ENCODE data around the gene TADA2A. TPM values are rescaled to one million over a fixed set of nuclear protein-coding genes. Genes with fewer than 3 reads are reported as not detected.

Gene TADA2A
- total RNA-seq, 1 experiment from 2014 or later, result 11.4 TPM

- no peaks in the 10 kb centered on the region for H3K4me1 ChIP-seq (ENCODE audit: control insufficient read depth, insufficient read depth, low read length)
- H3K36me3 ChIP-seq (ENCODE audit: control insufficient read depth, insufficient read depth, low read length), result peaks cover 2% of the 10 kb centered on the region; the same call in 1 of the 2 replicates
- no peak overlapping the region for H3K4me3 ChIP-seq (ENCODE audit: low read depth in 2 of 2, low read length in 2 of 2)
- in situ Hi-C loops (cut with HindIII; ENCODE audit: low pct_unique_long_range_greater_than_20kb, low sequenced_read_pairs), result no loop called here
- ChIA-PET CTCF (no interaction called here), POLR2A (no interaction called here)
- no peak overlapping the region for H3K27ac ChIP-seq (ENCODE audit: low read length)
- no peak for DNase-seq (ENCODE audit: low read depth, low spot score)
- intact Hi-C loops (cut with micrococcal nuclease; ENCODE audit: unreplicated experiment), result no loop called here
- no peak for ATAC-seq
- no TSS peak for BruUV-seq (replicated peaks)
- TF ChIP-seq TCF7L2 (IDR thresholded peaks at IDR 0.05; ENCODE audit: low read depth, low read length) (no peak), POLR2AphosphoS5 (IDR thresholded peaks at IDR 0.05; ENCODE audit: low read depth, low read length) (no peak), REST (IDR thresholded peaks at IDR 0.05; ENCODE audit: insufficient read depth in 1 of 2, low read depth in 2 of 2, low read length in 1 of 2) (no peak), SIN3A (IDR thresholded peaks at IDR 0.05; ENCODE audit: borderline replicate concordance, insufficient read depth, low read depth, low read length) (no peak)
- TF ChIP-seq, protein P1, sequence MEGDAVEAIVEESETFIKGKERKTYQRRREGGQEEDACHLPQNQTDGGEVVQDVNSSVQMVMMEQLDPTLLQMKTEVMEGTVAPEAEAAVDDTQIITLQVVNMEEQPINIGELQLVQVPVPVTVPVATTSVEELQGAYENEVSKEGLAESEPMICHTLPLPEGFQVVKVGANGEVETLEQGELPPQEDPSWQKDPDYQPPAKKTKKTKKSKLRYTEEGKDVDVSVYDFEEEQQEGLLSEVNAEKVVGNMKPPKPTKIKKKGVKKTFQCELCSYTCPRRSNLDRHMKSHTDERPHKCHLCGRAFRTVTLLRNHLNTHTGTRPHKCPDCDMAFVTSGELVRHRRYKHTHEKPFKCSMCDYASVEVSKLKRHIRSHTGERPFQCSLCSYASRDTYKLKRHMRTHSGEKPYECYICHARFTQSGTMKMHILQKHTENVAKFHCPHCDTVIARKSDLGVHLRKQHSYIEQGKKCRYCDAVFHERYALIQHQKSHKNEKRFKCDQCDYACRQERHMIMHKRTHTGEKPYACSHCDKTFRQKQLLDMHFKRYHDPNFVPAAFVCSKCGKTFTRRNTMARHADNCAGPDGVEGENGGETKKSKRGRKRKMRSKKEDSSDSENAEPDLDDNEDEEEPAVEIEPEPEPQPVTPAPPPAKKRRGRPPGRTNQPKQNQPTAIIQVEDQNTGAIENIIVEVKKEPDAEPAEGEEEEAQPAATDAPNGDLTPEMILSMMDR (IDR thresholded peaks at IDR 0.05), result no peak
- H3K27me3 ChIP-seq (ENCODE audit: control insufficient read depth, insufficient read depth, low read length), result no peaks in the 10 kb centered on the region
- H3K9me3 ChIP-seq (ENCODE audit: control insufficient read depth, insufficient read depth, low read depth, low read length), result no peaks in the 10 kb centered on the region
These were observed 71.5 kb downstream of the TADA2A start for GRCh38 chr17:37478187-37478586.

DNA sequence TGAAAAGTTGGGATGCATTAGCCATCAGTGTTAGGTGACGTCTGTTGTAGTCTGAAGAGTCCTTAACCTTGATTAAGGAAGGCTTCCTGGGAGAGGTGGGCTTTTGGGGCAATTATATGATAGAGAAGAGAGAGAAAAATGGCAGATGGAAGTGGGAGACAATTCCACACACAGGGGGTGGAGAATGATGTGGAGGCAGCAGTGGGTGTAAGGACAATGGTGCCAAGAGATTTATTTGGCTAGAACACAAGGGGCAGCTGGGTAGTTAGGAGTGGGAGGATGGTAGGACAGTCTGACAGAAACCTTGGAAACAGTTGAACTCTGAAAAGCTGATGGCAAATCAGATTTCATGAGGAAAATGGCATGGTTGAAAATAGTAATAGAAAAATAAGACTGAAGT, 72.3 kb downstream of the TADA2A start:
- Histone ChIP-seq H3K4me3 (ENCODE audit: low read depth in 2 of 2, low read length in 2 of 2) (no peak overlapping the region), H3K4me1 (ENCODE audit: control insufficient read depth, insufficient read depth, low read length) (no peaks in the 10 kb centered on the region), H3K27me3 (ENCODE audit: control insufficient read depth, insufficient read depth, low read length) (no peaks in the 10 kb centered on the region), H3K27ac (ENCODE audit: low read length) (no peak overlapping the region), H3K36me3 (ENCODE audit: control insufficient read depth, insufficient read depth, low read length) (peaks cover 2% of the 10 kb centered on the region; the same call in 1 of the 2 replicates), H3K9me3 (ENCODE audit: control insufficient read depth, insufficient read depth, low read depth, low read length) (no peaks in the 10 kb centered on the region)
- CTCF ChIA-PET, result no interaction called here
- POLR2A ChIA-PET, result no interaction called here
- no peak for DNase-seq (ENCODE audit: low read depth, low spot score)
- in situ Hi-C loops (cut with HindIII; ENCODE audit: low pct_unique_long_range_greater_than_20kb, low sequenced_read_pairs) (no loop called here), intact Hi-C loops (cut with micrococcal nuclease; ENCODE audit: unreplicated experiment) (no loop called here)
- TF ChIP-seq POLR2AphosphoS5 (IDR thresholded peaks at IDR 0.05; ENCODE audit: low read depth, low read length) (no peak), SIN3A (IDR thresholded peaks at IDR 0.05; ENCODE audit: borderline replicate concordance, insufficient read depth, low read depth, low read length) (no peak), TCF7L2 (IDR thresholded peaks at IDR 0.05; ENCODE audit: low read depth, low read length) (no peak), REST (IDR thresholded peaks at IDR 0.05; ENCODE audit: insufficient read depth in 1 of 2, low read depth in 2 of 2, low read length in 1 of 2) (no peak)
- TF ChIP-seq, protein P1 (IDR thresholded peaks at IDR 0.05), result no peak
- BruUV-seq (replicated peaks), result no TSS peak
- no peak for ATAC-seq
